ENCODE data around the gene SELENOS. TPM values are rescaled to one million over a fixed set of nuclear protein-coding genes. Genes with fewer than 3 reads are reported as not detected.

Gene SELENOS
- total RNA-seq, 4 donors from 2014 or later = 39.8 to 88.3 (median 50.2) TPM

- TF ChIP-seq POLR2AphosphoS5 (IDR thresholded peaks at IDR 0.05) (no peak), CTCF (IDR thresholded peaks at IDR 0.05) (no peak), POLR2A (IDR thresholded peaks at IDR 0.05) (no peak), EP300 (IDR thresholded peaks at IDR 0.05) (no peak)
- 33% methylated on average over 6 of the region's 6 CpGs for WGBS
- H3K27me3 ChIP-seq = no peaks in the 10 kb centered on the region
- peak overlapping the region; percentile 55 for H3K27ac ChIP-seq
- no peaks in the 10 kb centered on the region for H3K36me3 ChIP-seq
- H3K4me3 ChIP-seq = no peak overlapping the region
- H3K4me1 ChIP-seq = peaks cover 84% of the 10 kb centered on the region
- H3K9me3 ChIP-seq = no peaks in the 10 kb centered on the region
- DNase-seq (ENCODE audit: low spot score in 2 of 2) = no peak
These were observed 30.9 kb downstream of the SELENOS start for GRCh38 chr15:101246391-101246790.

- TF ChIP-seq POLR2AphosphoS5 (IDR thresholded peaks at IDR 0.05) = no peak
- no peak for TF ChIP-seq EP300 (IDR thresholded peaks at IDR 0.05)
- no peak for TF ChIP-seq POLR2A (IDR thresholded peaks at IDR 0.05)
- TF ChIP-seq CTCF (IDR thresholded peaks at IDR 0.05) = no peak
- no peak overlapping the region for H3K4me3 ChIP-seq
- WGBS = 96% methylated on average over 14 of the region's 14 CpGs
- no peak overlapping the region for H3K27ac ChIP-seq
- no peaks in the 10 kb centered on the region for H3K36me3 ChIP-seq
- H3K27me3 ChIP-seq = no peaks in the 10 kb centered on the region
- DNase-seq (ENCODE audit: low spot score in 2 of 2) = no peak
- peaks cover 90% of the 10 kb centered on the region for H3K4me1 ChIP-seq
- no peaks in the 10 kb centered on the region for H3K9me3 ChIP-seq
These were observed 32.2 kb downstream of the SELENOS start for GRCh38 chr15:101244889-101245668.

- no peak for DNase-seq (ENCODE audit: low spot score in 2 of 2)
- Histone ChIP-seq H3K9me3 (no peaks in the 10 kb centered on the region), H3K27ac (no peak overlapping the region), H3K27me3 (no peaks in the 10 kb centered on the region), H3K36me3 (no peaks in the 10 kb centered on the region), H3K4me3 (no peak overlapping the region), H3K4me1 (peaks cover 89% of the 10 kb centered on the region)
- 51% methylated on average over 7 of the region's 7 CpGs for WGBS
- no peak for TF ChIP-seq POLR2A (IDR thresholded peaks at IDR 0.05)
- TF ChIP-seq CTCF (IDR thresholded peaks at IDR 0.05) = no peak
- no peak for TF ChIP-seq POLR2AphosphoS5 (IDR thresholded peaks at IDR 0.05)
- no peak for TF ChIP-seq EP300 (IDR thresholded peaks at IDR 0.05)
These were observed 33.1 kb downstream of the SELENOS start for GRCh38 chr15:101244036-101244781.

GRCh38 chr15:101243420-101243819 is 33.9 kb downstream of the SELENOS start:
- 93% methylated on average over 7 of the region's 9 CpGs for WGBS
- Histone ChIP-seq H3K27me3 (no peaks in the 10 kb centered on the region), H3K4me3 (no peak overlapping the region), H3K27ac (no peak overlapping the region), H3K4me1 (peaks cover 85% of the 10 kb centered on the region), H3K36me3 (no peaks in the 10 kb centered on the region), H3K9me3 (no peaks in the 10 kb centered on the region)
- DNase-seq (ENCODE audit: low spot score in 2 of 2) = no peak
- no peak for TF ChIP-seq CTCF (IDR thresholded peaks at IDR 0.05)
- no peak for TF ChIP-seq POLR2AphosphoS5 (IDR thresholded peaks at IDR 0.05)
- no peak for TF ChIP-seq EP300 (IDR thresholded peaks at IDR 0.05)
- TF ChIP-seq POLR2A (IDR thresholded peaks at IDR 0.05) = no peak

- Histone ChIP-seq H3K36me3 (no peaks in the 10 kb centered on the region), H3K4me3 (no peak overlapping the region), H3K27ac (peak overlapping the region; percentile 33), H3K9me3 (no peaks in the 10 kb centered on the region), H3K27me3 (no peaks in the 10 kb centered on the region), H3K4me1 (peaks cover 80% of the 10 kb centered on the region)
- no peak for DNase-seq (ENCODE audit: low spot score in 2 of 2)
- 47% methylated on average over 6 of the region's 6 CpGs for WGBS
- no peak for TF ChIP-seq CTCF (IDR thresholded peaks at IDR 0.05)
- TF ChIP-seq POLR2A (IDR thresholded peaks at IDR 0.05) = no peak
- no peak for TF ChIP-seq EP300 (IDR thresholded peaks at IDR 0.05)
- TF ChIP-seq POLR2AphosphoS5 (IDR thresholded peaks at IDR 0.05) = no peak
These were observed 34.3 kb downstream of the SELENOS start for GRCh38 chr15:101242999-101243336.

All from suprapubic skin (tissue), 4 donors.